22Rv1 (cell line): ENCODE data around the gene GADL1.

Experiments used
- H3K27ac ChIP-seq: fragments of 450-650 bp; 2 replicates; pipeline ENCODE4 v1.5.1; 2017
- ZFX ChIP-seq: fragments of 450-650 bp; IDR thresholded peaks from 2 replicates; pipeline ENCODE4 v1.6.1; 2017; ENCODE audit warnings: antibody characterized with exemption, borderline replicate concordance
- TF ChIP-seq, protein P1 (sequence below): fragments of 450-650 bp; IDR thresholded peaks from 2 replicates; pipeline ENCODE4 v1.5.1; 2017; ENCODE audit warnings: mild to moderate bottlenecking

Gene GADL1

DNA sequence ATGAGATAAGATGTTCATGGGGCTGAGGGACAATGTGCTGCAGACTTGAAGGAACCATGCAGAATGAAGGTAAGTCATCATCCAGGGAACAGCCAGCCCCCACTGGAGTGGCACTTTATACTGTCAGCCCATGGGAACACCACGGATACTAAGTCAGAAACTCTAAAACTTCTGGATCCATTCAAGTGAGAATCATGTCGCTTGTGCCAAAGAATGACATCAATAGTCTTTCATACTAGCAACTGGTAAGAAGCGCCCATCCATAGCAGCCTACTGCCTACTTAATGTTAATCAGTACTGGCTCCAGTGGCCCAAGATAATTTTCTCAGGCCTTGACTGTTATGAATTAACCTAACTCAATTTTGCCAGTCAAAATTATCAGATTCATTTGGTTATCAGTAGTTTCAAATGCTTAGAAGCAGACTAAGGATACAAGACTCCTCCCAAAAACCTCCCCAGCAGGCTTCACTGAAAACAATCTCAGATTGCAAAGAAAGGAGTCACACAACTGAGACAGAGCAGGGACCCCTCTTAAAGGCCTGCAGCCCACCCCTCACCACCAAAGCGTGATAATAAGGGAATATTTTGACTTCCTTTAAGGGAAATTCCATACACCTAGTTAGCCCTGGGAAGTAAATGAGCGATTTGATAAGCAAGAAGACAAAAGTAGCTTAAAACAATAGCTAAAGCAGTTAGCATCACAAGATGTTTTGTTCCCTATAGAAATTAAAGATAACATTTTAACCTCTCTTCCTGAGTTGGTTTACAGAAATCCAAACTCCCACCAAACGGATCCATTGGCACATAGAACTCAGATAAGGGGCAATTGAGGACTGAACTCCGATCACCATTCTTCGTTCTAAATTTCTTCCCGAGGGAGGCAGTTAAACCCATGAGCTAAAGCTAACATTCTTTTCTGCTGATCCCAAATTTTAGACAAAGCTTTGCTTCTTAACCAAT lies 189.2 kb downstream of the GADL1 start:
- H3K27ac ChIP-seq, result no peak overlapping the region
- TF ChIP-seq ZFX, result no peak
- TF ChIP-seq, protein P1, sequence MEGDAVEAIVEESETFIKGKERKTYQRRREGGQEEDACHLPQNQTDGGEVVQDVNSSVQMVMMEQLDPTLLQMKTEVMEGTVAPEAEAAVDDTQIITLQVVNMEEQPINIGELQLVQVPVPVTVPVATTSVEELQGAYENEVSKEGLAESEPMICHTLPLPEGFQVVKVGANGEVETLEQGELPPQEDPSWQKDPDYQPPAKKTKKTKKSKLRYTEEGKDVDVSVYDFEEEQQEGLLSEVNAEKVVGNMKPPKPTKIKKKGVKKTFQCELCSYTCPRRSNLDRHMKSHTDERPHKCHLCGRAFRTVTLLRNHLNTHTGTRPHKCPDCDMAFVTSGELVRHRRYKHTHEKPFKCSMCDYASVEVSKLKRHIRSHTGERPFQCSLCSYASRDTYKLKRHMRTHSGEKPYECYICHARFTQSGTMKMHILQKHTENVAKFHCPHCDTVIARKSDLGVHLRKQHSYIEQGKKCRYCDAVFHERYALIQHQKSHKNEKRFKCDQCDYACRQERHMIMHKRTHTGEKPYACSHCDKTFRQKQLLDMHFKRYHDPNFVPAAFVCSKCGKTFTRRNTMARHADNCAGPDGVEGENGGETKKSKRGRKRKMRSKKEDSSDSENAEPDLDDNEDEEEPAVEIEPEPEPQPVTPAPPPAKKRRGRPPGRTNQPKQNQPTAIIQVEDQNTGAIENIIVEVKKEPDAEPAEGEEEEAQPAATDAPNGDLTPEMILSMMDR, result no peak

DNA sequence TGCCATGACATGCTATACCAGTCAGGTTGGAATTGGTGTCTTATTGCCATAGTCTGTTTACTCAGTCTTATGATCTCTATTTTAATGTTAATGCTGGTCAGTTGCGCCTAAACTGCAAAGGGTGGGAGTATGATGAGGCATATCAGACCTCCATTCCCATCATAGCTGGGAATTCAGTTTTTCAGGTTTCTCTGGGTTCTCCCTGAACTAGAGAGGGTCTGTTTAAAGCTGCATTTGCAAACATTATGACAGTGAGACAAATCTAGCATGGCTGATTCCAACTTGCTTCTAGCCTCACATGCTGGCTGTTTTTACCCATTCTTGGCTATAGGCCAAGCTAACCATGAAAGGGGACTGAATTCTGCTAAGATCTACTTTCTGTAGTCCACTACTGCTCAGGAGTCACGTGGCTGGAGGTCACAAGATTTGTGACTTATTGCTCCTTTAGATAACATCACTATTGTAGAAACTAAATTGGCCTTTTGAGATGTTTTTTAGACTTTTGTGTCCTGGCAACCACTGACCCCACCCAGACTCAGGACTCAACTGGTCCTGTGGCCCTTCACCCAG lies 191.5 kb downstream of the GADL1 start:
- TF ChIP-seq, protein P1, result no peak
- no peak for TF ChIP-seq ZFX
- H3K27ac ChIP-seq, result no peak overlapping the region

DNA sequence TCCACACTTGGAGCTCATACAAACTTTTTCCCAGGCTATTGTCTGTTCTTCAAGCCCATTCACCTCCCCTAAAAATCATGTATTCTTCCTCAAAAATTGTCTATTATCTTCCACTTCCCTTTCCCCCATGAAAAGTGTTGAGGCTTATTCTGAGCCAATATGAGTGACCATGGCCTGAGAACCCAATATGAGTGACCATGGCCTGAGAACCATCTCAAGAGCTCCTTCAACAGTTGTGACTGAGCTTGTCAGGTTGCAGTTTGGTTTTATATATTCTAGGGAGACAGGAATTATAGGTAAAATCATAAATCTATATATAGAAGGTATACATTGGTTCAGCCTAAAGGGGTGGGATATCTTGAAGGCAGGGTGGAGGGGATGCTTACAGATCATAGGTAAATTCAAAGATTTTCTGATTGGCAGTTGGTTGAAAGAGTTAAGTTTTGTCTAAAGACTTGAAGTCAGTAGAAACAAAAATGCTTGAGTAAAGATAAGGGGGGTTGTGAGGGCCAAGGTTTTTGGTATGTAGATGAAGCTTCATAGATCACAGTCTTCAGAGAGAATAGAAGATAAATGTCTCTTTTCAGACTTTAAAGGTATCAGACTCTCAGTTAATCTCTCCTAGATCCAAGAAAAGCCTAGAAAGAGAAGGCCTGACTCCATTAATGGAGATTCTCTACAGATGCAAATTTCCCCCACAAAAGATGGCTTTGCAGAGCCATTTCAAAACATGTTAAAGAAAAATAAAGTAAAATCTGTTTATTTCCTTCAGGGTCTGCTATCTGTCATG lies 192.2 kb downstream of the GADL1 start:
- H3K27ac ChIP-seq, result no peak overlapping the region
- TF ChIP-seq ZFX, result no peak
- TF ChIP-seq, protein P1, result no peak

DNA sequence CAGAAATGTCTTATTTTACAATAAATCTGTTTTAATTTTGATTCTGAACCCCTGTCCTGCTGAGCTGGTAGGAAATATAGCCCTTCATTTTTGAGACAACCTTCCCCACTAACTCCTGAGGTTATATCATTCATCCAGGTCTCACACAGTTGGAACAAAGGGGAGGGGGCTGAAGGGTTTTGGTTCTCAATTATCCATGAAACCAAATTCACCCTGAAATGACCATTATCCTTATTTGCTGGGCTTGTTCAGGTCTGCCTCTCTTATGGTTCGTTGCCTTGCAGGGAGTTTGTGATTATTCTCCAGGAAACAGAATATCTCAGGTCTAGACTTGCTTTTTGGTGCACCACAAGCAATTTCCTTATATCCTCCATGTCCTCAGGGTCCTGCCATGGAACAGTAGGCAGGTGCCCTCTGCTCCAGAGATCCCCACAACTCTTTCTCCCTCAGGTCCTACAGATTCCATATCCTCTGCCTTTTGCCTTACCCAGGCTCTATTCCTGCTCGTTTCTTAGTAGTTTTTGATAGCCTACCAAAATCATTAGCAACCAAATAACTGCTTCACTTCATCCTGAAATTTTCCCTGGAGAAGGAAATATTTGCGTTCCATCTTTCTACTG lies 193.6 kb downstream of the GADL1 start:
- H3K27ac ChIP-seq, result no peak overlapping the region
- TF ChIP-seq ZFX, result no peak

DNA sequence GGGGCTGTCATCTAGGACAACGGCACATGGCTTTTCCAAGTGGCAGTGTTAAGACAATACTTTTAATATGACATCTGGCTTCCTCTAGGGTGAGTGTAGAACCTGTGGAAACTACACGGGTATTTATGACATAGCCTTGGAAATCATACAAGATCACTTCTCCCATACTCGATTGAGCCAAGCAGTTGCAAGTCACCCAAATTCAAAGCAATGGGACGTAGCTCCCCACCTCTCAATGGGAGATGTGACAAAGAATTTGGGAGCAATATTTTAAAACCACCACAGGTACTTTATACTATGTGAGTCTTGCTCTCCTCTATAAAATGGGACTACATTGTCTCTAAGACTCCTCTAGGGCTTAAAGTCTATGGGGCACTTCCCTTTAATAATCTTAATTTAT lies 194.5 kb downstream of the GADL1 start:
- TF ChIP-seq, protein P1, result no peak
- TF ChIP-seq ZFX, result no peak
- no peak overlapping the region for H3K27ac ChIP-seq

DNA sequence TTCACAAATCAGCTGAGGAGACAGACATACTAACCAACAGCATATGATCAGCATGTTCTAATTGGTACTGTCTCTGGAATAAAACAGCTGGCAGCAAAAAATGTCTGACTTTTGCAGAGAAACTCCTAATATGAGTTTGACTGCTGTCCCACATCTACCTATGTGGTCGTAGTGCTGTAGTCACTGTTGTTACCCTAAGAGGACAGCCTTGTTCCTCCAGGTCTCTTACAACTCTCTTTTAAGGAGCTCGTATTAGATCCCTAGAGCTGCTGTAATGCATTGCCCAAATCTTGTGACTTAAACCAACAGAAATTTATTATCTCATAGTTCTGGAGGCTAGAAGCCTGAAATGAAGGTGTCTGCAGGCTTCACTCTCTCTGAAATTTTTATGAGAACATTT lies 195.9 kb downstream of the GADL1 start:
- H3K27ac ChIP-seq, result no peak overlapping the region
- TF ChIP-seq, protein P1, result no peak
- no peak for TF ChIP-seq ZFX

DNA sequence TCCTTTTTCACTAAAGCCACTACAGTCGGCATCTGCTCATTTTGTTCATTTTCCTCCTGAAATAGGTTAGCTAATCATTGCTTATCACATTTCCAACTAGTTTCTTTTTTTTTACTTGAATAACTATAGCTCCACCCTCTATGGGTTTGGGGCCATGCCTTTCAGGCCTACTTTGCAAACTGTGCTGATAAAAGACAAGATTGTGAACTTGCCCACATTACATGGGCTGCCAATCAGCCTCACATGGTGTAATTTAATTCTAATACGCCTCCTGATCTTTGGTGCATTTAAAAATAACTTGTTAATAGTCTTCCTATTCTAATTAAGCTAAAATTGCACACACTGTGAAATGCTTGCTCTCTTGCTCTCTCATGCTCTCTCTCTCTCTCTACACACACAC lies 197.6 kb downstream of the GADL1 start:
- H3K27ac ChIP-seq, result no peak overlapping the region
- TF ChIP-seq ZFX, result no peak
- TF ChIP-seq, protein P1, result no peak
